ENCODE data around the gene HIP1R. TPM values are rescaled to one million over a fixed set of nuclear protein-coding genes. Genes with fewer than 3 reads are reported as not detected.

Gene HIP1R
- polyA plus RNA-seq, 12 donors: 5.2 to 30.0 (median 6.6) TPM; not detected in 1

DNA sequence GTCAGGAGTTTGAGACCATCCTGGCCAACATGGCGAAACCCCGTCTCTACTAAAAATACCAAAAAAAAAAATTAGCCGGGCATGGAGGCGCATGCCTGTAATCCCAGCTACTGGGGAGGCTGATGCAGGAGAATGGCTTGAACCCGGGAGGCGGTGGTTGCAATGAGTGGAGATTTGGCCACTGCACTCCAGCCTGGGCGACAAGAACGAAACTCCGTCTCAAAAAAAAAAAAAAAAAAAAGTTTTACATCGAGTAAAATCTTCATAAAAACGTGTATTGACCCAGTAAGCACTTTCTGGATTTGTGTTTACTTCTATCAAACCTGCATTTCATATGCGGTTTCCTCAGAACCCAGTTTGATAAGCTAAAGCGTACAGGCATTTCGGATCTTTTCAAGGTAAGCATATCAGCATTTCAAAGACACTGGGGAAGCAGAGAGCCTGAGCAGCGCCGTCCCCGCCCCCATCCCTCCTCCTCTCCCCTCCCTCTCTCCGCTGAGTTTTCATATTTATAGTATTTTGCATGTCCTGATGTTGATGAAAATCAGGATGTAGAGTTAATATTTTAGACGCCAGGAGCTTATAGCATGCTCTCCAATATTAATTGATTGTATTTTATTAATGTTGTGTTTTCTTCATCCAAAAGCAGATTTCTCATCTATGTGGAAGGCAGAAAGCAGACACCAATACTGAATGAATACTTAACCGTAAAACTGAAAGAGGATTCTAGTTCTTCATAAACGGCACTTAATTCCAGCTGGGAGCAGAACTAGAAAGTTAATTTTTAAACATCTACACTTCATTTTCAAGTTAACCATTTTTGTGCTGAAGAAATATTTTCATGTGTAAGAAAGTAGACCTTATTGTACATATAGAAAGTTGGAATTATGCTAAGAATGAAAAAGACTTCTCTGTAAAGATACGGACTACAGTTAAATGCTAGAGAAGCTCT, 9.2 kb upstream of the HIP1R start:
- no peak for DNase-seq

DNA sequence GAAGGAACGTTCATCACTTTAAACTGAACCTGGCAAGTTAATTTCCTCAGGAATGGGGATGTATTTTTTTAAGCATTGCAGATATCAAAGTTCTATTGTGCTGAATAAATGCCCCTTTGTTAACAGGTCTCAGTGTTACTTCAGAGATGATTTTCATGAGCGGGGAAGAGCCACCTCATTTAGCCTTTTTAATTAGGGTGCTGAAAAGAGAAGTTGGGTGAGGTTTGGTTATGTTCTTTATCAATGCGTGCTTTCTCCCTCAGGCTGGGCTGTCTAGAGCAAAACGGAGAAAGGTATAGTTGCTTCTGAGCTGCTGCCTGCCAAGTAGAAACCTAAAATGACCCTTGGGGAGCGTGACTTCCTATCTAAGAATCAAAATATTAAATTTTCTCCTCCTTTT, 8.0 kb upstream of the HIP1R start:
- no peak for DNase-seq

DNA sequence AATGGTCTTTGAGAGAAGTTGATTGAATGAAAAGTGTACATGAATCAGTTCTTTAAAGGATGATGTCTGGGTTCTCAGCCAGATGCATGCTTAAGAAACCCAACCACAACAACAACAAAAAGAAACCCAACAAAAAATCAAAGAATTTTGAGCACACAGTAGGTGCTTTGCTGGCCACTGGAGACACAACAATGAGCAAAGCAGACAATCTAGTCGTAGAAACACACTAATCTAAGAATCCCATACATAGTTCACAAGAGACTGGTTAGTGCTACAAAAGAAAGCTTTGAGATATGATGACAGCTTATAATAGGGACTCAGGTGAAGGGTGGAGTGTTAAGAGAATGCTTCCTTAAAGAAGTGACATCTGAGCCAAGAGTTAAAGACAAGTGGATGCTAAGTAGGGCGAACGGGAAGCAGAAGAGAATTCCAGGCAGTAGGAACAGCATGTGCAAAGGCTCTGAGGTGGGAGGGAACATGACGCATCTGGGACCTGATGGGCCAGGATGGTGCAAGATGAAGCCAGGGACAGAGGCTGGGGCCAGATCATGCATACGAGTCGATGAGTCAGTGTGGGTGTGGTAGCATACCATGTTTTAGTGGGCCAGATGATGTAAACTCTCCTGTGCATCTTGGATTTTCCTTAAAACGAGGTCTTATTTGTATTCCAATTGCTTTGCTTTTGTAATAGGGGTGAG, 4.6 kb upstream of the HIP1R start:
- no peak for DNase-seq

DNA sequence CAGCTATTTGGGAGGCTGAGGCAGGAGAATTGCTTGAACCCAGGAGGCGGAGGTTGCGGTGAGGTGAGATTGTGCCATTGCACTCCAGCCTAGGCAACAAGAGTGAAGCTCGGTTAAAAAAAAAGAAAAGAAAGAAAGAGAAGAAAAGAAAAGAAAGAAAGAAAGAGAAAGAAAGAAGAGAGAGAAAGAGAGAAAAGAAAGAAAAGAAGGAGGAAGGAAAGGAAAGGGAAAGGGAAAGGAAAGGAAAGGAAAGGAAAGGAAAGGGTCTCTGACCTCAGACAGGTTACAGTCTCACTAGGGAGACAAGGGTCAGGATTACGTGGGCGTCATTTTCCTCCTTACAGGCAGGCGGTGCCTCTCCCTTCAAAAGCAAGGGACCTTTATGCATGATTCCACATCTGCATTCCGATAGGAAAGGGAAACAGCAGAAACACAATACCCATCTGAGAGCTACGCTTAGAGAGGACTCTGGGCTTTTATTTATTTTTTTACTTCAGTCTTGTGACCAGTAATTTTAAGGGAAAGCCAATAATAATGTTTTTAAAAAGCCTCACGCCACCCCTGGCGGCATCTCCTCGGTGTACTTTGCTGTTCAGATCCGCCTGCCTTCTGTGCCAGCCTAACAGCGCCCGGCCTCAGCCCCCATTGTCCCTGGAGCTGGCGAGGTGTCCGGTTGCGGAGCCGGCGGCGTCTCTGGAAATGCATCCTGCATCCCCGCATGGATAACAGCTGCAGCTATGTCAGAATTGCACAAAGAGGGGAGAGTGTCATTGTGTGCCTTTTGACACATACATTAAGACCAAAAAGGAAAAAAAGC, 945 bp upstream of the HIP1R start:
- peak; percentile 38 for DNase-seq

DNA sequence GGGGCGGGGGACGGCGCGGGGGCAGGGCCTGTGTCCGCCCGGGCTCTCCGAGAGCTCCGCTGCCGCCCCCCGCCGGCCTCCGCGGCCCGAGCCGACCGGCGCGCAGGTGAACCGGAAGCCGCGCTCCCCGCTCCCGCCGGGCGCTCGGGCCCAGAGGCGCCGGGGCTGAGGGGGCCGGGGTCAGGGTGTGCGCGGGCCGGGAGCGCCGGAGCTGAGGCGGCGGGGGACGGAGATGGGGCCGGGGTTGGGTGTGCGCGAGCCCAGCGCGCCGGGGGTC, 431 bp downstream of the HIP1R start:
- no peak for DNase-seq

DNA sequence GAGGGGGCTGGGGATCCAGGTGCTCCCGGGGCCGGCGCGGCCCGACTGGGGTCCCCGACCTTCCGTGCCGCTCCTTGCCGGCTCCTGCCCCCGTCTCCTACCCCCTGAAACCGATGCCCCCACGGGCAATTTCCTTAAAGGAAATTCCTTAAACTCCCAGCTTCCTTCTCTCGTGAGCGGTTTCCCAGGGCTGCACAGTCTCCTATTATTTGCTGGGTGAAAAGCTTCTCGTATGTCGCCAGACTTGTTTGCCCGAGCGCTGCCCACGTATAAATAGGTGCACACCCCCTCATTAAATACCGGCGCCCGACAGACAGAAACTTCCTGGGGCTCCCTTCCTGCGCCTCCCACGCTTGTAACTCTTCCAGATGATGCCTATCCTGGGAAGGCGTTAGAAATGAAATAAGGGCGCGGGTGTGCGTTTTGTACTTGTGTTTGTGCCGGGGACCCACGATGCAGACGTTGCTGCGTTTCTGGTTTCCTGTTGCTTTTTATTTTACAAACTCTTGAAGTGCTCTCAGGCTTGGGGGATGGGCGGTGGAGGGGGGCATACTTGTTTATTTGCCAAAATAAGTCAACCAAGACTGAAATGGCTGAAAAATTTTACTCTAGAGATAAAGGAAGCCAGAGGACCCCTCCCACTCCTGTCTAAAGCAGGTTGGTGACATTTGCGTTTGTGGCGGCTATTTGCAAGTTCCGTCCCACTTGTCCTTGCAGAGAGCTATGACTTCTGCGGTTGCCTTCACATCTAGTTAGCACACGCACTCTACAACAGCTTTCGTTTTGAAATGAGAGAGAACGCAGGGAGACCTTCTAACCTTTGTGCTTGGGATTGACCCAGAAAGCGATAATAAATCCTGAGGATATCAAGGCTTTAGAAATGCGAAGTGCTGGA, 1.0 kb downstream of the HIP1R start:
- DNase-seq: no peak

DNA sequence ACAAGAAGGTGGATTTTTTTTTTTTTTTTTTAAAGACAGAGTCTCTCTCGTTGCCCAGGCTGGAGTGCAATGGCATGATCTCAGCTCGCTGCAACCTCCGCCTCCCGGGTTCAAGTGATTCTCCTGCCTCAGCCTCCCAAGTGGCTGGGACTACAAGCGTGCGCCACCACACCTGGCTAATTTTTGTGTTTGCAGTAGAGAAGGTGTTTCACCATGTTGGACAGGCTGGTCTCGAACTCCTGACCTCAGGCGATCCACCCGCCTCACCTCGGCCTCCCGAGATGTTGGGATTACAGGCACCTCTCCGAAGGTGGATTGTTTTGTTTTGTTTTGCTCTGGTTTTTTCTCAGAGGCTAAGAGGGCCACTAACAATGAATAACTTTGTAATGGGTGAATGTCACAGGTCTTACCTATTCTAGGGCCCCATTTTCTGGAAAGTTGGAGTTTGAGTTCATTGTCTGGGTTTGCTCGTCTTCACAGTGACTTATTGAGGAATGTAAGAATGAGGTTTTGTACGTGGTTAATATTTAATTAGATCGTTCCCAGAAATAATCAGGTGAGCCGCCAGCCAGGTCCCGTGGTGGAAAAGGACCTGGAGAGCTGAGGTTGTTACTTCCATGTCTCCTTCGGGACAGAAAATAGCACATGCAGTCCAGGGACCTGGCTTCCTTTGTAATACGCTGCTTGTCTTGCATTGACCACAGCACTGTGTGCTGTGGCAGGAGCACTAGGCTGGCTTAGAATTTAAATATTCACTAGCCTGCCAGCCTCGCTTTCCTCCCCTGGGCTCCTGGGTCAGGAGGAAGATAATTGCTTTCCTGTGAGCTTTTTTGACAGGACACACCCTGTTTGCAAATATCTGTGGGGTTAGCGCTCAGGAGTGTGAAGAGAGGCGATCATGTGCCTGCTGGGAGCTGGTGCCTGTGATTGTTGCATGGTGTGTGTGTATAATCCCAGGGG, 2.3 kb downstream of the HIP1R start:
- DNase-seq: no peak

DNA sequence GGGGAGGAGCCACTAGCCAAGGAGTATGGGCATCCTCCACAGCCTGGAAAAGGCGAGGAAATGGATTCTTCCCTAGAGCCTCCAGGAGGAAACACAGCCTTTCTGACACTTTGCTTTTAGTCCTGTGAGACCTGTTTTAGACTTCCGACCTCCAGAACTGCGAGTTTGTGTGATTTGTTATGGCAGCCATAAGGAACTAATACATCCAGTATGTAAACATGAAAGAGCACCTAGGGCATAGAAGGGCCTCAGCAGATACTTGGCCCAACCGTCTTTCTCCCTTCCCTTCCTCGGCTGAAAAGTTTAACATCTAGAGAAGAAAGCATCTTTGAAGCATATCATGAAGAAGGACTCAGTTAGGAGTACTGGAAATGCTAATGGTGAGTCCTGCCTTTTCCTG, 3.6 kb downstream of the HIP1R start:
- no peak for DNase-seq

DNA sequence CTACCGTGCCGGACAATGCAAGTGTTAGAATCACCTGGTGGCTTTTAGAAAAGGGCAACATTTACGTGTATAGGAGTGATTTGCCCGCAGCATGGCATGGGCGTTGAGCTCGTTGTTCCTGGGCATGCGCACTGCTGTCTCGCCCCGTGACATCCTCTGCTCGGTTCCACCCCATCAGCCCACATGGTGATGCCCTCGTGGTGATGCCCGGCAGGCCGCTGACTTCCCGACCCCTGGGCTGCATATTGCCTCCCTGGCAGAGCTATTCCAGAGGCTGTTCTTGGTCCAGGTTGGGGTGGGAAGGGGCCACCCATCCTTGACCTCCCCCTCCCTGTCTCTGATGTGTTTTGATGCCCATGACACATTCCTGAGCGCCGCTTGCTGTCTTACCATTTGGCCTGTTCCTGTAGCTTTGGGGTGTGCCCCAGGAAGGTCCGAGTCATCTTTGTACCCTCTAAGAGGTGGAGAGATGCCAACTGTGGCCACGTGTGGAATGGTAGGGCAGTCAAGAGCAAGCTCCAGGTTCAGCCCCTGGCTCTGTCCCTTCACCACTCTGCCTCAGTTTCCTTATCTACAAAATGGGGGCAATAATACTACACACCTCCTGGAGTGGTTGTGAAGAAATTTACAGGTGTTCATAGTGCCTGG, 4.8 kb downstream of the HIP1R start:
- DNase-seq: no peak

DNA sequence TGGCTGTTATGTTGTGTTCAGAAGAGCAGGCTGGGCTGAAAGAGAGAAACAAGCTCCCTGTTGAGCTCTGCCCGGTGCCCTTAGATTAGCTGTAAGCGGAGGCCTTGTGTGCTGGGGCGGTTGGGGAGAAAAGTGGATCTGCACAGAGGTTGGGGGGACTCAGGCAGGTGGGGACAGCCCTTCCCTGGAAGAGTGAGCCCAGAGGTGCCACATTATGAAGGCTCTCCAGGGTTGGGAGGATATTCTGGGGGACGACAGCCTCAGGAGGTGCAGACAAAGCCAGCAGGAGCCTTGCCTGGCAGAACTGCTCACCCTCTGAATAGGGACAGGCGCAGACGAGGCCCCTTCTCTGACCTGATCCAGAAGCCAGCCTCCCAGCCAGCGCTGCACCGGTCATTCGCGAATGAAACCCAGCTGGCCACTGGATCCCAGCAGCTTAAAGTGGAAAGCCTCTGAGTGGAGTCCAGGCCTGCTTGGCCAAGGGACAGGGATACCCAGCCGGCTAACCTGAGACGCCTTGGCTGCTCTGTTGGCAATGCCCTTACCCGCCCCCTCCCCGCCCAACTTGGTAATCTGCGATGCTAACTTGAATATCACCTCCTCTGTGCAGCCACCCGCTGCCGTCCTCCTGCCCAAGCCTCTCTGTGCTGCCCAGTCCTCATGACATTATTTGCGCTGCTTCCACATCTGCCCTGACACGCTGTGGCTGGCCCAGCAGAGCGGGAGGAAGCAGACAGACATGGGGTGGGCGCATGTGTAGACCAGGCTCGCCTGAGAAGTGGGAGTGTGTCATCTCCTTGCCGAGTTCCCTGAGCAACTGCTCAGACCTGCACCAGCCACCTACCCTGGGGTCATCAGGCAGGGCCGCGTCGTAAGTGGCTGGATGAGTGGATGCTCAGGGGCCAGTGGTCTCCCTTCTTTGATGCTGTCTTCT, 5.6 kb downstream of the HIP1R start:
- no peak for DNase-seq

DNA sequence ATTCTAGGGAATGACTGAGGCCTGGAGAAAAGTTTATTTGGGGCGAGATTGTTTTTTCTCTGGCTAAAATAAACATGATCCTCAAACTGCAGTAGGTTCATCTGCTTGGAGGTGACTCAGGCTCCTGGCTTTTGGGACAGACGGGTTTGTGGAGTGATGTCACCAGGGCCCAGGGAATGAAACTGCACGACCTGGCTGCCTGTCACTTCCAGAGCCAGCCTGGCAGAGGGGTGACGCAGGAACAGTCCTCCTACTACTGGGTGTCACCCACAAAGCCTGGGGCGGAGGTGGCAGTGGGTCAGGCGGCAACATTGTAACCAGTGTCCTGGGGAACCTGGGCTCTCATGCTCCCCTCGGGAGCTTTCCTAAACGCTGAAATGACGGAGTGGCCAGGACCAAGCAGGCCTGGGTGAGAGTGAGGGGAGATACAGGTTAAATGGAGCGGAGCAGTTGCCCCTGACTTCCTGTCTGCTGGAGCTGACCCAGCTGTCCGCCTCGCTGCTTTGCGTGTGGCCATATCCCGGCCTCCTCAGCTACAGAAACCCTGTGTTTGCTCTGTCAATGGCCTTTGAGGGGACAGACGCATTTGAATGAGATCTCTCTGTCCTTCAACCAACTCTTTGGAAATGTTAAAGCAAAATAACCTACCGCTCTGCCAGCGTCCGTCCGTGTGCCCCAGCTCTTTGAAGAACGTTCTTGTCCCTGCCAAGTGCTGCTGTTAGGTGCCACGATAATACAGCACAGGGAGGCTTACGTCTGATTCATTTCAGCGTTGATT, 6.5 kb downstream of the HIP1R start:
- DNase-seq: no peak

DNA sequence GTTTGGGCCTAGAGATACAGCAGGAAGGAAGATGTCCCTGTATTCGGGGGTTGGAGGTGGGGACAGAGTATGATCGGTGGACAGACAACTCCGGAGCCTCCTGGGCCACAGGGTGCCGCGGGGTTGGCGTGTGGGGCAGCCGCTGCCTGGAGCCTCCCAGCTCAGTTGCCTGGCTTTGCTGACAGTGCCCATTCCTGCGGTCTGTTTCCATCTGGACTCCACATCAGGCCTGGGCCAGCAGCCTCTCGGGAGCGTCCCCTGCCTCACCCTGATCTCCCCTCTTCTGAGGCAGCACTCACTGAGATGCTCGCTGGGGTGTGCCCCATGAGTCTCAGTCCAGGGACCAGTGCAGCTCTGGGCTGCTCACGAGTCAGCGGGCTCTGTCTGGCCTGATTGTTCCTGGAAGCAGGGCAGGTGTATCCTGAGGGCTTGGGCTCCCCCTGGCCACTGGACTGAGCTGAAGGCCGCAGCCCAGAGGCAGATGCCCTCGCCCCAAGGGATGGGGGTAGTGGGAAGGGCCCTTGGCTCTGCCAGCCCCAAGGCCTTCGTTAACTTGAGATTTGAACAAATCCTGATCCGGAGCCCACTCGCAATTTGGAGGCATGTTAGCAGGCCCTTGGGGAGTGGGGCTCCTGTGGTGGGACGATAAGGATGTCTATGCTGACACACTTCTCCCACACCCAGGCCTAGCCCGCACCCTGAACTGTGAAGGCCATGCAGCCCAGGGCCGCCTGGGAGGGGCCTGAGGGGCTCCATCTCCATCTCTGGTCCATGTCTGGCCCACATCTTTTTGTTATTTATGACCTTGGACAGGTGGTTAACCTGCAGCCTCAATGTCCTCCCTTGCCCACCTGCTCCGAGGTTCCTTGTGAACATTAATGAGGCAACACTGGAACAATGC, 7.5 kb downstream of the HIP1R start:
- DNase-seq: no peak

DNA sequence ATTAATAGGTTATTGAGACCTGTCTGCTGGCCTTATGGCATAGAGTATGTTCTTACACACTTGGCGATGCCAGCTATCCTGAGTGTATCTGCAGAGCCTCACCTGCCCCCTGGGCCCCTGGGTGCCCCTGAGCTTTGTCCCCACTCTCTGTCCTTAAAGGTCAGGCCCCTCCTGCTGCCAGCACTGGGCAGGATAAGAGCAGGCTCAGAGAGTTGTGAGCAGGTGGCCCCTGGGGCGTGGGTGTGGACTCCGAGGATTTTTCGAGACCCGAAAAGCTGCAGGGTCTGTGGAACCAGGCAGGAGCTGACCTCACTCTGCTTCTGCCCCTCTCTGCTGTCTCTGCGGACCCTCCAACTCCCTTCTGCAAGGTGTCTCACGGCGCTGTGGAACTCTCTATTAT, 8.2 kb downstream of the HIP1R start:
- DNase-seq: no peak

DNA sequence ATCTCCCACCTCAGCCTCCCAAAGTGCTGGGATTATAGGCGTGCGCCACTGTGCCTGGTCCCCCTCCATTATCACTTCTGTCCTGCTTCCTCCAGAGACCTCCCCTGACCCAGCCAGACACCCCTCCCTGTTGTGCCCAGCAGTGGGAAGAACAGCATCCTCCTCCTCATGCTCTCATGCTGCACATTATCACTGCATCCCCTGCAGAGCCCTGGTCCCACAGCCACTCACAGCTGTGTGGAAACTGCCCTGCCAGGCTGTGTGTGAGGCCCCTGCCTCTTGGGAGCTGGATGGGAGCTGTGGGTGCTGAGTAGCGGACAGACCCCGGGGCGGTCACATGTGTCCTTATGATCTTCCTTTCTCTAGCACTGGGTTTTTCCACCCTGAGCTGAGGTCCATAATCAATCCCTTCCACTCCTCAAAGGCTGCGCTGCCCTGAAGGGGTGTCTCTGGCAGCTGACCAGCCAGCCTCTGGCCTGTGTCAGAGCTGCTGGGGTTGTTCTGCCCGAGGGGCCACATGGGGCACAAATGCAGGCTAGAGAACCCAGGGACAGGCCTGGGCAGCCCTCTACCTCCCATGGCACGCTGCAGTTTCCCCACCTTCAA, 9.2 kb downstream of the HIP1R start:
- DNase-seq: no peak

DNA sequence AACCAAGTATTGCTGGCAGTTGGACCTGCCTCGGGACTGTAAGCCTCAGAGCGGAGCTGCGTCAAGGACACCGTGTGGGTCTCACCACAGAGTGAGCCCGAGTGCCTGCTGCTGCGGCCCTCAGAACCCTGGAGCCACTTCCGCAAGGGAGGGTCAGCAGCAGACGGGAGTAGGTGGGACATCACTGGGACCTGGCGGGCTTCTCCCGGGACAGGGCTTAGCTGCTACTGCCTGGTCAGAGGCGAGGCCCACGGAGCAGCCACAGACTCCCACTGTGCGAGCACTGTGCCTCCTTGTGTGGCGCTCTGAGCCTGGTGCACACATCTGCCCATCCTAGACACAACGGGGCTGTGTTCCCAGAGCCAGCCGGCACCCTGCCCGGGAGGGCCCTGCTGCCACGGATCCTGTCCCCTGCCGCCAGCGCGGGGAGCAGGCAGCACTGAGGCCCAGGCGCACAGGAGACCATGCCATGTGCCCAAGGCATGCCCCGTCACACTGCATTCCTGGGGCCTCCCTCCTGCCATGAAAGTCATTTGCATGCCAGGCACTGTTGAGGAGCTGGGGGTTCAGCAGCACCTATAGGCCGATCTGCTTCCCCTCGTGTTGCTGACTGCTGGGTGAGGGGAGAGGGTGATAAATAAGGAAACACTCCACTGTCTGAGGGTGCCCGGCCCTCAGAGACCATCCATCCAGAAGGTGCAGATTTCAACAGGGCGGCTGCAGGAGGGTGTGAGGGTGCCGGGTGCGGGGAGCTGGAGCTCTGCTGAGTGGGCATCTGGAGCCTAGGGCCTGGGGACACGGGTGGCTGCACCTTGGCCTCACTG, 10.0 kb downstream of the HIP1R start:
- no peak for DNase-seq
